Choroid plexus epithelial cell (primary cell): ENCODE measurements around the gene DNAL4.

Experiments used
- DNase-seq: peaks from one replicate; pipeline ENCODE4 v3.0.0-alpha.2; 2010; ENCODE audit warnings: low read depth
- H3K4me3 ChIP-seq: 2 replicates; pipeline ENCODE4 v1.5.1; 2011; ENCODE audit warnings: low read depth, mild to moderate bottlenecking, control low read depth, low read length, moderate library complexity
- CTCF ChIP-seq: conservative IDR thresholded peaks from 2 replicates; pipeline ENCODE4 v1.5.1; 2011; ENCODE audit warnings: low read depth, mild to moderate bottlenecking, control low read depth, inconsistent platforms, low read length, moderate library complexity

DNAL4 gene

GRCh38 chr22:38773363-38773946 lies 20.5 kb downstream of the DNAL4 start:
- H3K4me3 ChIP-seq: no peak overlapping the region
- DNase-seq: no peak
- no peak for TF ChIP-seq CTCF

- H3K4me3 ChIP-seq: no peak overlapping the region
- no peak for TF ChIP-seq CTCF
- DNase-seq: no peak
These were observed 21.4 kb downstream of the DNAL4 start for GRCh38 chr22:38772623-38772873.

- H3K4me3 ChIP-seq: no peak overlapping the region
- DNase-seq: no peak
- TF ChIP-seq CTCF: no peak
These were observed 23.5 kb downstream of the DNAL4 start for GRCh38 chr22:38770257-38770949.

GRCh38 chr22:38768036-38768435 lies 25.9 kb downstream of the DNAL4 start:
- no peak for DNase-seq
- no peak for TF ChIP-seq CTCF
- H3K4me3 ChIP-seq: no peak overlapping the region

- DNase-seq: no peak
- no peak for TF ChIP-seq CTCF
- H3K4me3 ChIP-seq: no peak overlapping the region
These were observed 26.6 kb downstream of the DNAL4 start for GRCh38 chr22:38767313-38767712.

- no peak overlapping the region for H3K4me3 ChIP-seq
- TF ChIP-seq CTCF: peak; percentile 88
- DNase-seq: peak; percentile 73
These were observed 27.7 kb downstream of the DNAL4 start for GRCh38 chr22:38766076-38766777.
